Measurements from ENCODE around the gene COL4A6. TPM values are rescaled to one million over a fixed set of nuclear protein-coding genes. Genes with fewer than 3 reads are reported as not detected.

Gene COL4A6
- total RNA-seq, 1 donor from 2014 or later = 1.8 TPM

GRCh38 chrX:108361316-108361715, 76.9 kb downstream of the COL4A6 start:
- H3K4me3 ChIP-seq = no peak overlapping the region
- H3K36me3 ChIP-seq = no peaks in the 10 kb centered on the region
- no peaks in the 10 kb centered on the region for H3K27me3 ChIP-seq
- no peaks in the 10 kb centered on the region for H3K9me3 ChIP-seq
- intact Hi-C loops (cut with DNase I) = no loop called here
- ATAC-seq = no peak
- H3K27ac ChIP-seq = no peak overlapping the region
- no peak for TF ChIP-seq CTCF (IDR thresholded peaks at IDR 0.05)
- H3K4me1 ChIP-seq = no peaks in the 10 kb centered on the region
- DNase-seq = no peak

DNA sequence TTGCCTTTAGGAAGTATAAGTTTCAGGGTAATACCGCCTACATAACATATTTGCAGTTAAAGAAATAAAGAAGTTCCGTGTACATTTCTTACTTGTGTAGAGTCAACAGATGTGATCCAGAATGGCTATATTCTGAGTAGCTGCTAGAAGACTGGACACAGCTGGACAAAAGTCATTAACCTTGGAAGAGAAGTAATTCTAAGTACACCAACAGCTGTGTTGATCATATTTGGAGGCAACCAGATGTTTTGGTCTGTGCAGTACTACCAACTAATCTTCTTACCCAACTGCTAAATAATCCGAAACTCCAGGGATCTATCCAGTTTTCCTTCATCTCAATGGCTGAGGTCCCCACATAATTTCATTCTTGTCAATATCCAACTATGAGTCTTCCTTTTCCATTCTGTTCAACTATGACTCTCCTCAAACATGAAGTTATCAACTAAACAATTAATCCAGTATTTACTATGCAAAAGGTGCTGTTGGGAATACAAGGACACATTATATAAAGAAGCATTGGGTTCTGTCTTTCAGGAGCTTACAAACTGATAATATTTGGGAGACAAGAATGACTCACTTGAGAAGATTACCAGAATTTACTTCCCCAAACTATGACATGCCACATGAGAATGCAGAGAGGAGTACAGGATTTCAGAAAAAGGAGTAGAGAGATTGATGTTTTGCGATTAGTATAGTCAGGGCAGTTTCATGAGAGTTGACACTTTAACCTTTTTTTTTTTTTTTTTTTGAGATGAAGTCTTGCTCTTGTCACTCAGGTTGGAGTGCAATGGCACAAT, 78.2 kb downstream of the COL4A6 start:
- intact Hi-C loops (cut with DNase I) = no loop called here
- no peak for ATAC-seq
- no peaks in the 10 kb centered on the region for H3K36me3 ChIP-seq
- H3K9me3 ChIP-seq = no peaks in the 10 kb centered on the region
- no peak overlapping the region for H3K27ac ChIP-seq
- no peak for TF ChIP-seq CTCF (IDR thresholded peaks at IDR 0.05)
- DNase-seq = no peak
- no peak overlapping the region for H3K4me3 ChIP-seq
- H3K4me1 ChIP-seq = no peaks in the 10 kb centered on the region
- H3K27me3 ChIP-seq = no peaks in the 10 kb centered on the region

DNA sequence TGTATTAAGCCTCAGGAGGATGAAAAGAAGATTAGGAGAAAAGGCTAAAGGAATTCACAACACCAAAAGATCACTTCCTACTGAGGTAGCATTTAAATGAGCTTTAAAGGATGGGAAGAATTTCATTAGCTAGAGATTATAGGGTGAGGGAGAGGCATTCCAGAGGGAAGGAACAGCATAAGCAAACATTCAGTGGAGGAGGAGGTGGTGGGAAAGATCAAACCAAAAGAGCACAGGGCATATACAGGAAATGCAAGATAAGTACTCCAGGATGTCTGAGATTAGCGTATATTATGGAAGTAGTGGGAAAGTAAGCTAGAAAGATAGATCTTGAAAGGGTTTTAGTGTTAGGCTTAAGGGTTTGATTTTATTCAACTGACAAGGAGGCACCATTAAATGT, 84.8 kb downstream of the COL4A6 start:
- no peaks in the 10 kb centered on the region for H3K9me3 ChIP-seq
- no peak overlapping the region for H3K4me3 ChIP-seq
- no peak for TF ChIP-seq CTCF (IDR thresholded peaks at IDR 0.05)
- DNase-seq = no peak
- no peaks in the 10 kb centered on the region for H3K27me3 ChIP-seq
- no peak for ATAC-seq
- intact Hi-C loops (cut with DNase I) = no loop called here
- H3K36me3 ChIP-seq = no peaks in the 10 kb centered on the region
- no peaks in the 10 kb centered on the region for H3K4me1 ChIP-seq
- no peak overlapping the region for H3K27ac ChIP-seq

- no peaks in the 10 kb centered on the region for H3K27me3 ChIP-seq
- ATAC-seq (no peak), DNase-seq (no peak)
- H3K27ac ChIP-seq = no peak overlapping the region
- no peaks in the 10 kb centered on the region for H3K36me3 ChIP-seq
- intact Hi-C loops (cut with DNase I) = no loop called here
- no peaks in the 10 kb centered on the region for H3K9me3 ChIP-seq
- TF ChIP-seq CTCF (IDR thresholded peaks at IDR 0.05) = no peak
- no peak overlapping the region for H3K4me3 ChIP-seq
- no peaks in the 10 kb centered on the region for H3K4me1 ChIP-seq
Measured at GRCh38 chrX:108349210-108349609, 89.0 kb downstream of the COL4A6 start.

- ATAC-seq = no peak
- intact Hi-C loops (cut with DNase I) = no loop called here
- no peak overlapping the region for H3K4me3 ChIP-seq
- H3K9me3 ChIP-seq = no peaks in the 10 kb centered on the region
- DNase-seq = no peak
- H3K27ac ChIP-seq = no peak overlapping the region
- no peak for TF ChIP-seq CTCF (IDR thresholded peaks at IDR 0.05)
- H3K36me3 ChIP-seq = no peaks in the 10 kb centered on the region
- H3K4me1 ChIP-seq = no peaks in the 10 kb centered on the region
- no peaks in the 10 kb centered on the region for H3K27me3 ChIP-seq
Measured at GRCh38 chrX:108348525-108348924, 89.7 kb downstream of the COL4A6 start.

All from upper lobe of right lung (tissue), 1 donor.